Esophagus squamous epithelium (tissue), 5 donors: Measurements from ENCODE around the gene ZNF274. TPM values are rescaled to one million over a fixed set of nuclear protein-coding genes. Genes with fewer than 3 reads are reported as not detected.

Source experiments
- DNase-seq: peaks from one replicate; lab custom pipeline; 2025; lab: John Stamatoyannopoulos, UW
- H3K27ac ChIP-seq, 4 donors: fragments of 200-600 bp; sonication (generic); one replicate each; pipeline ENCODE4 v1.5.1; 2016 to 2019; ENCODE audit warnings: mild to moderate bottlenecking in 1 of 4
- H3K27me3 ChIP-seq, 4 donors: fragments of 200-600 bp; sonication (generic); 1 replicate in 3 of 4; 2 replicates in 1 of 4; pipeline versions ENCODE4 v1.5.1 to v1.6.0; 2017 to 2021; ENCODE audit warnings: antibody characterized with exemption in 1 of 4
- H3K36me3 ChIP-seq, 3 donors: fragments of 200-600 bp; sonication (generic); one replicate each; pipeline ENCODE4 v1.5.1; 2016 to 2019
- H3K4me1 ChIP-seq, 3 donors: fragments of 200-600 bp; sonication (generic); one replicate each; pipeline ENCODE4 v1.5.1; 2017 to 2019
- H3K4me3 ChIP-seq, 4 donors: fragments of 200-600 bp; sonication (generic); 1 replicate in 3 of 4; 2 replicates in 1 of 4; pipeline ENCODE4 v1.5.1; 2016 to 2019; ENCODE audit warnings: mild to moderate bottlenecking in 2 of 4, moderate library complexity in 1 of 4
- H3K9me3 ChIP-seq, 3 donors: fragments of 200-600 bp; sonication (generic); one replicate each; pipeline ENCODE4 v1.5.1; 2016 to 2019
- CTCF ChIP-seq, 6 experiments: fragments of 450-650 bp in 4 of 6; fragments of 200-600 bp in 2 of 6; sonication (generic) in 2 of 6; IDR thresholded peaks; one replicate each; pipeline ENCODE4 v1.5.1; 2016 to 2019; ENCODE audit warnings: antibody characterized with exemption in 6 of 6, mild to moderate bottlenecking in 4 of 6, moderate library complexity in 4 of 6
- POLR2A ChIP-seq, 4 donors: fragments of 450-650 bp; IDR thresholded peaks; one replicate each; pipeline ENCODE4 v1.6.1; 2017; ENCODE audit warnings: antibody characterized with exemption in 4 of 4, mild to moderate bottlenecking in 4 of 4, moderate library complexity in 3 of 4
- WGBS, 2 donors: methylation state at CpG; one replicate each; pipeline ENCODE4 v1.1.5; 2018; 5-methylcytosine and 5-hydroxymethylcytosine counted together
- intact Hi-C: fragments of 100-400 bp; cut with DNase I; formaldehyde crosslinking; loops from one replicate; pipeline ENCODE4 v1.15.0; 2022
- total RNA-seq, 4 donors: library from RNA; depleted of rRNA; stranded (reverse); fragments of >200 nt; gene quantifications; one replicate each; pipeline ENCODE4 v1.1.0, GENCODE V29; 2016
- donor health status: DM: yes; HTN: yes; CAD: no.

ZNF274 gene
- total RNA-seq, 4 donors from 2014 or later, result 20.4 to 28.6 (median 24.9) TPM

GRCh38 chr19:58166268-58166667 is 16.6 kb upstream of the ZNF274 start:
- Histone ChIP-seq H3K36me3 (no peaks in the 10 kb centered on the region), H3K4me3 (no peak overlapping the region), H3K27ac (no peak overlapping the region), H3K27me3 (no peaks in the 10 kb centered on the region), H3K9me3 (peaks cover 0 to 98% (median 69%) of the 10 kb centered on the region in 3 donors), H3K4me1 (no peaks in the 10 kb centered on the region)
- TF ChIP-seq POLR2A (IDR thresholded peaks at IDR 0.05) (no peak), CTCF (IDR thresholded peaks at IDR 0.05) (no peak)
- intact Hi-C loops, result loop anchor here (10.0 kb wide), 1 partner anchor 151 kb away; no protein-coding TSS in a partner anchor
- 74 to 87% methylated on average over 1 of the region's 1 CpG for WGBS, 2 donors
- DNase-seq, result no peak

GRCh38 chr19:58166708-58167280 is 16.1 kb upstream of the ZNF274 start:
- intact Hi-C loops, result loop anchor here (10.0 kb wide), 1 partner anchor 152 kb away; no protein-coding TSS in a partner anchor
- Histone ChIP-seq H3K4me1 (no peaks in the 10 kb centered on the region), H3K9me3 (peaks cover 0 to 98% (median 71%) of the 10 kb centered on the region in 3 donors), H3K36me3 (no peaks in the 10 kb centered on the region), H3K4me3 (no peak overlapping the region), H3K27me3 (no peaks in the 10 kb centered on the region), H3K27ac (no peak overlapping the region)
- TF ChIP-seq POLR2A (IDR thresholded peaks at IDR 0.05) (no peak), CTCF (IDR thresholded peaks at IDR 0.05) (no peak)
- no peak for DNase-seq
- WGBS, 2 donors, result 61 to 72% methylated on average over 4 of the region's 4 CpGs

GRCh38 chr19:58170860-58171259 is 12.0 kb upstream of the ZNF274 start:
- Histone ChIP-seq H3K36me3 (no peaks in the 10 kb centered on the region), H3K9me3 (peaks cover 0 to 98% (median 86%) of the 10 kb centered on the region in 3 donors), H3K27ac (no peak overlapping the region), H3K4me1 (no peaks in the 10 kb centered on the region), H3K4me3 (no peak overlapping the region), H3K27me3 (no peaks in the 10 kb centered on the region)
- WGBS, 2 donors, result 36 to 41% methylated on average over 1 of the region's 1 CpG
- intact Hi-C loops, result no loop called here
- DNase-seq, result no peak
- TF ChIP-seq CTCF (IDR thresholded peaks at IDR 0.05) (no peak), POLR2A (IDR thresholded peaks at IDR 0.05) (no peak)

- H3K9me3 ChIP-seq, result peaks cover 6 to 99% (median 83%) of the 10 kb centered on the region in 3 donors
- intact Hi-C loops, result no loop called here
- peaks cover 0 to 72% (median 8%) of the 10 kb centered on the region in 3 donors for H3K36me3 ChIP-seq
- no peak for TF ChIP-seq POLR2A (IDR thresholded peaks at IDR 0.05)
- TF ChIP-seq CTCF (IDR thresholded peaks at IDR 0.05), result peak in 5 of 6 experiments; percentile 25 to 66 (median 32)
- peak overlapping the region; percentile 71 to 92 (median 72) for H3K4me3 ChIP-seq
- H3K27me3 ChIP-seq, result no peaks in the 10 kb centered on the region
- H3K27ac ChIP-seq, result peak overlapping the region; percentile 98 to 99 (median 99)
- WGBS, 2 donors, result 42 to 49% methylated on average over 4 of the region's 4 CpGs
- peaks cover 4 to 22% (median 5%) of the 10 kb centered on the region in 3 donors for H3K4me1 ChIP-seq
- no peak for DNase-seq
Observed at GRCh38 chr19:58181902-58182576, 822 bp upstream of the ZNF274 start.

- H3K9me3 ChIP-seq, result peaks cover 6 to 99% (median 84%) of the 10 kb centered on the region in 3 donors
- H3K27ac ChIP-seq, result peak overlapping the region; percentile 98 to 99 (median 99)
- intact Hi-C loops, result no loop called here
- H3K27me3 ChIP-seq, result no peaks in the 10 kb centered on the region
- whole genome bisulfite sequencing, 2 donors, result 3 to 10% methylated on average over 14 to 15 of the region's 17 CpGs
- TF ChIP-seq CTCF (IDR thresholded peaks at IDR 0.05), result no peak
- no peak for TF ChIP-seq POLR2A (IDR thresholded peaks at IDR 0.05)
- H3K4me1 ChIP-seq, result peaks cover 4 to 22% (median 5%) of the 10 kb centered on the region in 3 donors
- H3K4me3 ChIP-seq, result peak overlapping the region; percentile 71 to 92 (median 72)
- peaks cover 3 to 76% (median 8%) of the 10 kb centered on the region in 3 donors for H3K36me3 ChIP-seq
- peak; percentile 74 for DNase-seq
Observed at GRCh38 chr19:58182577-58182988, 278 bp upstream of the ZNF274 start.
